Activated CD8-positive, alpha-beta memory T cell treated with anti-CD3 and anti-CD28 coated beads for 36 hours (primary cell): ENCODE measurements around the gene PDE4B. TPM values are rescaled to one million over a fixed set of nuclear protein-coding genes. Genes with fewer than 3 reads are reported as not detected.
"Not testable (repeated sequence)": the region's sequence is repeated elsewhere in the genome, so short reads cannot be mapped to it uniquely, and the experiment has no call there.

ENCODE experiments used
- CTCF ChIA-PET: fragments of 350-600 bp; sonication (Branson Sonifier 250); formaldehyde crosslinking; loops from one replicate; lab custom pipeline; 2021; ENCODE audit warnings: antibody characterized with exemption; lab: Charles Lee
- POLR2A ChIA-PET: fragments of 350-600 bp; sonication (Branson Sonifier 250); formaldehyde crosslinking; loops from one replicate; lab custom pipeline; 2021; ENCODE audit warnings: antibody characterized with exemption; lab: Charles Lee
- total RNA-seq, 2 experiments: library from RNA; stranded (reverse); gene quantifications; one replicate each; pipeline ENCODE4 v1.2.3, GENCODE V29; 2021

PDE4B gene
- total RNA-seq, 2 experiments from 2014 or later = 32.2 to 33.8 TPM

DNA sequence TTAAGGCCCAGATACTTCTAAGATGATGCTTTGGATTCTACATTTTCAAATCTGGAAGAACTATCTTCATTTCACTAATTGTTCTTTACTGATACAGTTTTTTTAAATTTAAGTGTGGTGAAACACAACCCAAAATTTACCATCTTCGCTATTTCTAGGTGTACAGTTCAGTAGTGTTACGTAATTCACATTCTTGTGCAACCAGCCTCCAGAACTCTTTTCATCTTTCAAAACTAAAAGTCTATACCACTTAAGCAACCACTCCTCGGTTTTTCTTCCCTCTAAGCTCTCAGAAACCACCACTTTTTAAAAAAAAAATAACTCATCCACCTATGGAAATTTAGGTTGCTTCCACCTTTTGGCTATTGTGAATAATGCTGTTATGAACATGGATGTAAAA, 220.7 kb downstream of the PDE4B start:
- CTCF ChIA-PET = no interaction called here
- POLR2A ChIA-PET = no interaction called here

DNA sequence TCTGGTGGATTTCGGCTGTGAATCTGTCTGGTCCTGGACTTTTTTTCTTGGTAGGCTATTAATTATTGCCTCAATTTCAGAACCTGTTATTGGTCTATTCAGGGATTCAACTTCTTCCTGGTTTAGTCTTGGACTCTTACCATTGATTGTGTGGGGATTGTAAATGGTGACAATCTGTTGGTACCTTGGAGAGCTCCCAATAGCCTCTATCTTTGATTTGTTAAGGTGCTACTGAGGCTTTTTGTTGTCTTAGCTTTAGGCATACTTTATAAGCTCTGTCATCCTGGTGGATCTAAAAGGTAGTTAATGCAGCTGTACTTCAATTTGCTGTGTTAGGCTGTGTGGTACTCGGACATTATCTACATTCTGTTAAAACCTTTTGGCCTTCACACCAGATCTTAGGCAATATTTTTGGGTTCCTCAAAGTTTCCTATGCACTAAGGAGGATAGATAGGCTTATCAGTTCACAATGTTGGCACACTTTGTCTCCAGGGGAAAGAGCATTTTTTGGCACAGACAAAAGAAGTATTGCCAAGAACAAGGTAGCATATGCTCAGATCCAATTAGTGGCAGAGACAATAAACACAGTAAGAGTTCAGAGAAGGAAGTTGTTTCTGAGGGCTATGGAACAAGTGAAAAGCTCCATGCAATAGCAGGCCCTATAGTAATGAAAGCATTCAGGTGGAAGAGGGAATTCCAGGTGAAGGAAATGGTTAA, 230.4 kb downstream of the PDE4B start:
- POLR2A ChIA-PET = no interaction called here

GRCh38 chr1:66025188-66025587, 232.5 kb downstream of the PDE4B start:
- CTCF ChIA-PET = no interaction called here
- POLR2A ChIA-PET = no interaction called here

More for the DNA sequence above, 230.4 kb downstream of the PDE4B start:
- CTCF ChIA-PET = no interaction called here

- POLR2A ChIA-PET = no interaction called here
These were observed 235.3 kb downstream of the PDE4B start for GRCh38 chr1:66028035-66028434.

DNA sequence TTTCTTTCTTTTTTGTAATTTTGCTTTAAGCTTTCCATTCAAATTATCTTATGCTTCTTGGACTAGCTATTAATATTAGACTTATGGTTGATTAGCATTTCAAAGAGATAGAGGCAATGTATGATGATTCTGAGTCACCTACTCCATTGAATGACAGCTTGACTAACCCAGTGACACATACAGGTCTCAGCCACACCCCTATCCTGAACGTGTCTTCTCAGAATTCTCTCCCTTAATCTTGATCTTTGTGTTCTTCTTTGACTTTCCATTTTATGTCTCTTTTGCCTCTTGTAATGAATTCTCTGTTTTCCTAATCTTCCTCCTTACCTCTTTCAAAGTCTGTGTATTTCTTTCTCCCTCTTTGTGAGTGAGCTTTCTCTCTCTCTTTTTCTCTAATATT, 241.1 kb downstream of the PDE4B start:
- POLR2A ChIA-PET = no interaction called here
- CTCF ChIA-PET = no interaction called here

More at GRCh38 chr1:66028035-66028434, 235.3 kb downstream of the PDE4B start:
- CTCF ChIA-PET = no interaction called here

GRCh38 chr1:66035616-66036245, 243.0 kb downstream of the PDE4B start:
- ChIA-PET POLR2A (no interaction called here), CTCF (no interaction called here)

GRCh38 chr1:66041654-66042053, 249.0 kb downstream of the PDE4B start:
- CTCF ChIA-PET = interaction anchor here (0.7 kb wide), 1 partner anchor 108 kb away, joined by 4 read pairs; no protein-coding TSS in a partner anchor
- POLR2A ChIA-PET = no interaction called here

- ChIA-PET CTCF (no interaction called here), POLR2A (no interaction called here)
These were observed 250.5 kb downstream of the PDE4B start for GRCh38 chr1:66043186-66043585.

GRCh38 chr1:66044912-66045311, 252.2 kb downstream of the PDE4B start:
- CTCF ChIA-PET = no interaction called here
- POLR2A ChIA-PET = no interaction called here

DNA sequence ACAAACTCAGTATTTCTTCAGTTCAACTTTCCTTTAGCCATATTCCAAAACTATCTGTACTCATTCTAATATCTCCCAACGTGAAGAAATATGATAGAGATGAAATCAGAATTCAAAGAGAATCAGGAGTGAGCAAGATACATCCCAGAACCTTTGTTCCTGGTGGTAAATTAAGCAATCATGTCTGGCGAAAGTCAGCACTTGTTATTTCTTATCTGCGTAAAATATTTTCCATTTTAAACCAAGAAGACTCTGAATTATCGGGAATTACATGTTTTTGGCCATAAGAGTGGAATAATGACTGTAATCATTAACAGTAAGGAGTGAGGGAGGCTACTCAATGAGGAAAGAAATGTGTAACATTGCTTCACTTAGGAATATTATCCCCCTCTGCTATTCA, 253.7 kb downstream of the PDE4B start:
- CTCF ChIA-PET = no interaction called here
- POLR2A ChIA-PET = no interaction called here

DNA sequence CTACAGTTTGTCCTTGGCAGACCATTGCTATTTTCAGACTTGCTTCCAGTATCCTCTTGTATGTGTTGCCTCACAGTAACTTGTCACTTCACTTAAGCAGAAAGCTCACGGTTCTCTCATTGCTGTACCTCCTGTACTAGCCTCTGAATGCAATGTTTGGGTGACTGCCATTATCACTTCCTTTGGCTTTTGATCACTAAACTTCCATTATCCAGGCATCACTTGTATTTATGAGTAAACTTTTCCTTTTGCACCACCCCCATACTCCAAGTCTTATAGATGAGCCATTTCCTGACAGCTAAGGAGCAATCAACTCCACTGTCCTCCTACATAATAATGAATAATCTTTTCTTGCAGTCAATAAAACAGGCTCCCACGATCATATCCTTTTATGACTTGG, 255.3 kb downstream of the PDE4B start:
- CTCF ChIA-PET = interaction anchor here (0.7 kb wide), 1 partner anchor 195 kb away, joined by 3 read pairs; no protein-coding TSS in a partner anchor
- POLR2A ChIA-PET = no interaction called here

DNA sequence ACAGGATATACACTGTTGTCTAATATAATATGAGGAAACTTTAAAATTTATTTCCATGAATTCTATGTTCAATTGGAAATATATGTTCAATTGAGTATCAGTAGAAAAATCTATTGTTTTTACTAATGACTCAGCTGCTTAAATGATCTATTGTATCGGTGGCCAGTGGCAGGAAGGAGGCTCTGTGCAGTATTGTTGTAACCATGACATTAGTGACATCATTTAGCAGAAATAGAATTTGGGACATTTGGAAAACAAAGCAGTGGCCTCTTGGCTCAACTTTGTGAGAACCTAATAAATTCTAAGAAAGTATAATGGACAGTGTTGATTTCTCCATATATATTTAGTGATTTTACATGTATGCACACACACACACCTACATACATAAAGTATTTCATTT, 257.4 kb downstream of the PDE4B start:
- POLR2A ChIA-PET = no interaction called here
- CTCF ChIA-PET = no interaction called here

GRCh38 chr1:66050633-66051032, 257.9 kb downstream of the PDE4B start:
- POLR2A ChIA-PET = no interaction called here
- CTCF ChIA-PET = no interaction called here

GRCh38 chr1:66055092-66055491, 262.4 kb downstream of the PDE4B start:
- ChIA-PET POLR2A (no interaction called here), CTCF (no interaction called here)

- CTCF ChIA-PET, POLR2A ChIA-PET: not testable (repeated sequence)
These were observed 264.8 kb downstream of the PDE4B start for GRCh38 chr1:66057448-66057847.

GRCh38 chr1:66058558-66058957, 265.9 kb downstream of the PDE4B start:
- CTCF ChIA-PET = no interaction called here

GRCh38 chr1:66067219-66067618, 274.5 kb downstream of the PDE4B start:
- POLR2A ChIA-PET, CTCF ChIA-PET: not testable (repeated sequence)

More at GRCh38 chr1:66058558-66058957, 265.9 kb downstream of the PDE4B start:
- POLR2A ChIA-PET = no interaction called here

DNA sequence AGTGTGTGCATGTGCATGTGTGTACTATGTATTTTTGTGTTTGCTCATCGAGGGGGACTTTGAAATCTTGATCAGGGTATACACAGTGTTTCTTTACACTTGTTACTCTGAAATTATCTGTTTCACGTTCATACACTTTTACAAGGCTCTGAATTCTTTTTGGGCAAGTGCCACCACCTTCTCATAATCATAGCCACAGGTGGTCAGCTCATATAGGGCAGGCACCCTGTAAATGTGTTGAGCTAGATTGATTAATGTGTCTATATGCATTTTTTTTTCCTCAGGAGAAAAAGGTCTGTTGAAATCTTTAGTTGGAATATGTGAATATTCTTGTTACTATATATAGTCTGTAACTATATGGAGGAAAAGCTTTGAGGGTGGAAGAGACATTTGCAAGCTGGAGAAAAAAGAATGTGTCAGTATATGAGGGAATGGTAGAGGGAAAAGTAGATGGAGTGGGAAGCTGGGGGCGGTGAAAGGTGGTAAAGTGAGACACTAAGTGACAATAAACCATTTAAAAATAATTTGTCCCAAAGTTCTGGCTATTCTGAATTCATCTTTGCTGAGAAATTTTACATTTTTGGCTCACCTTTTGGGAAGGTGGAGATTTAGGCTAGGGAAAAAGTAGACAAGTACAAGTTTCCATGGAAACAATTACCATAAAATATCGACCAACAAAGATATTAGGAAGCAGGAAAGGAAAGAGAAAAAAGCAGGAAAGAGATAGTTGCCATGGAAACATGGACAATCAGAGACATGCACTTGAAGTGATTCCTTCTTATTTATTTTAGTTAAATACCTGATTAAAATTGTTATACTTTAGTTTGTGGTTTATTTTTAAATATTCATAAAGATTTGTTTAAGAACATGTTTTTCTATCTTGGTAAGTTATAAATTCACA, 277.5 kb downstream of the PDE4B start:
- CTCF ChIA-PET = no interaction called here
- POLR2A ChIA-PET = no interaction called here

DNA sequence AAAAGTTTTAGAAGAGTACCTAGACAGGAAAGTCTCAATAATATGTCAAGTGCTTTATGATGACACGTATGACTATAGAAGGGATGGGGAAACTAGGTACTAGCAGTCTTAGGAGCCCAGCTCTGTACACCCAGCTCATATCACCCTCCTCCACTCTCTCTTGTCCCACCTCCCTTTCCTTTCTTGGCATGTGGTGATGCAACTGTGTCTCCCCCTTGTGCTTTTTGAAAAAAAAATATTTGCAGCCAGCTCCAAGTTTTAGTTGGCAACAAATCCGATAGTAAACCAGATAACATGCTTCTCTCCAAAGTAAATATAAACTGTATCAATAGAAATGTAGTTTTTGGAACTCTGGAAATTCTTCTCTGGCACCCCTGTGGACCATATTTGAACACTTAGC, 280.7 kb downstream of the PDE4B start:
- ChIA-PET POLR2A (no interaction called here), CTCF (interaction anchor here (0.9 kb wide), 1 partner anchor 169 kb away, joined by 3 read pairs; no protein-coding TSS in a partner anchor)

GRCh38 chr1:66074147-66074546, 281.5 kb downstream of the PDE4B start:
- ChIA-PET POLR2A (no interaction called here), CTCF (no interaction called here)
